Tibial nerve (tissue), 4 donors: Measurements from ENCODE around the gene C19orf73. TPM values are rescaled to one million over a fixed set of nuclear protein-coding genes. Genes with fewer than 3 reads are reported as not detected.

Experiments used
- DNase-seq, 2 donors: peaks; one replicate each; pipeline ENCODE4 v3.0.0-alpha.2; 2019; ENCODE audit warnings: low spot score in 2 of 2
- H3K27ac ChIP-seq, 4 donors: fragments of 200-600 bp; sonication (generic) in 3 of 4; one replicate each; pipeline ENCODE4 v1.5.1; 2017 to 2019; ENCODE audit warnings: mild to moderate bottlenecking in 1 of 4
- H3K27me3 ChIP-seq, 2 donors: fragments of 200-600 bp; sonication (generic) in 1 of 2; one replicate each; pipeline versions ENCODE4 v1.5.1 to v1.6.0; 2017 to 2019
- H3K36me3 ChIP-seq, 3 donors: fragments of 200-600 bp; sonication (generic); one replicate each; pipeline ENCODE4 v1.5.1; 2018 to 2019
- H3K4me1 ChIP-seq, 4 donors: fragments of 200-600 bp; sonication (generic) in 3 of 4; one replicate each; pipeline ENCODE4 v1.5.1; 2017 to 2019
- H3K4me3 ChIP-seq, 4 donors: fragments of 200-600 bp; sonication (generic) in 3 of 4; one replicate each; pipeline ENCODE4 v1.5.1; 2017 to 2019; ENCODE audit warnings: mild to moderate bottlenecking in 1 of 4, moderate library complexity in 1 of 4
- H3K9me3 ChIP-seq, 4 donors: fragments of 200-600 bp; sonication (generic) in 3 of 4; one replicate each; pipeline ENCODE4 v1.5.1; 2017 to 2019
- EP300 ChIP-seq, 2 donors: sonication (generic); formaldehyde crosslinking; IDR thresholded peaks; one replicate each; pipeline ENCODE4 v1.6.1; 2017; ENCODE audit warnings: antibody characterized with exemption in 2 of 2, mild to moderate bottlenecking in 1 of 2
- POLR2A ChIP-seq, 2 donors: fragments of 450-650 bp; IDR thresholded peaks; one replicate each; pipeline ENCODE4 v1.6.1; 2017; ENCODE audit warnings: antibody characterized with exemption in 2 of 2, mild to moderate bottlenecking in 2 of 2, moderate library complexity in 2 of 2
- WGBS, 2 donors: methylation state at CpG; one replicate each; pipeline ENCODE4 v1.1.5; 2018; 5-methylcytosine and 5-hydroxymethylcytosine counted together
- total RNA-seq, 4 donors: library from RNA; depleted of rRNA; stranded (reverse); fragments of >200 nt; gene quantifications; one replicate each; pipeline ENCODE4 v1.1.0, GENCODE V29; 2016
- TF ChIP-seq, protein P1 (sequence below), 5 experiments: fragments of 200-600 bp in 3 of 5; fragments of 450-650 bp in 2 of 5; sonication (generic) in 3 of 5; IDR thresholded peaks; one replicate each; pipeline ENCODE4 v1.5.1; 2016 to 2019; ENCODE audit warnings: antibody characterized with exemption in 5 of 5, mild to moderate bottlenecking in 3 of 5, moderate library complexity in 2 of 5

The C19orf73 gene
- total RNA-seq, 4 donors from 2014 or later, result 1.0 to 7.8 (median 5.0) TPM; not detected in 1

GRCh38 chr19:49120868-49121267 lies 1.9 kb upstream of the C19orf73 start:
- WGBS, 2 donors, result 89 to 90% methylated on average over 2 of the region's 2 CpGs
- H3K9me3 ChIP-seq, result no peaks in the 10 kb centered on the region
- TF ChIP-seq POLR2A (IDR thresholded peaks at IDR 0.05) (no peak), EP300 (IDR thresholded peaks at IDR 0.05) (no peak)
- TF ChIP-seq, protein P1, sequence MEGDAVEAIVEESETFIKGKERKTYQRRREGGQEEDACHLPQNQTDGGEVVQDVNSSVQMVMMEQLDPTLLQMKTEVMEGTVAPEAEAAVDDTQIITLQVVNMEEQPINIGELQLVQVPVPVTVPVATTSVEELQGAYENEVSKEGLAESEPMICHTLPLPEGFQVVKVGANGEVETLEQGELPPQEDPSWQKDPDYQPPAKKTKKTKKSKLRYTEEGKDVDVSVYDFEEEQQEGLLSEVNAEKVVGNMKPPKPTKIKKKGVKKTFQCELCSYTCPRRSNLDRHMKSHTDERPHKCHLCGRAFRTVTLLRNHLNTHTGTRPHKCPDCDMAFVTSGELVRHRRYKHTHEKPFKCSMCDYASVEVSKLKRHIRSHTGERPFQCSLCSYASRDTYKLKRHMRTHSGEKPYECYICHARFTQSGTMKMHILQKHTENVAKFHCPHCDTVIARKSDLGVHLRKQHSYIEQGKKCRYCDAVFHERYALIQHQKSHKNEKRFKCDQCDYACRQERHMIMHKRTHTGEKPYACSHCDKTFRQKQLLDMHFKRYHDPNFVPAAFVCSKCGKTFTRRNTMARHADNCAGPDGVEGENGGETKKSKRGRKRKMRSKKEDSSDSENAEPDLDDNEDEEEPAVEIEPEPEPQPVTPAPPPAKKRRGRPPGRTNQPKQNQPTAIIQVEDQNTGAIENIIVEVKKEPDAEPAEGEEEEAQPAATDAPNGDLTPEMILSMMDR (IDR thresholded peaks at IDR 0.05), result no peak
- DNase-seq, result no peak
- H3K27me3 ChIP-seq, result peaks cover 0 to 7% of the 10 kb centered on the region in 2 donors
- H3K4me1 ChIP-seq, result peaks cover 0 to 38% (median 21%) of the 10 kb centered on the region in 4 donors
- no peak overlapping the region for H3K4me3 ChIP-seq
- no peak overlapping the region for H3K27ac ChIP-seq
- H3K36me3 ChIP-seq, result peaks cover 0 to 3% (median 0%) of the 10 kb centered on the region in 3 donors

DNA sequence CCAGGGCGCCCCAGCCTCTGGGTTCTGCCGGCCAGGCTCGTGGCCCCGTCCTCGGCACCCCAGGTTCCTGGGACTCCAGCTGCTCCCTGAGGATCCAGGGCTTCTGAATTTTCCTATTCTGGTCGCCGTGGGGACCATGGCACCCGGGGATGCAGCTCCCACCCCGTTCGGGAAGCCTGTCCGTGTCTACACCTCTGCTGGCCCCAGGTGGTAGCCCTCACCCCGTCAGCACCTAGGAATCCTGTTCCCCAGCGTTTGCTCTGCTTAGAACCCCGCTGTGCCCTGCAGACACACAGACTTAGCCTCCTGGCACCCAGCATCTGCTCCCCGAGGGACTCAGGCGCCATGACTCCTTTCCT lies 1.4 kb upstream of the C19orf73 start:
- peaks cover 0 to 40% (median 21%) of the 10 kb centered on the region in 4 donors for H3K4me1 ChIP-seq
- no peak for DNase-seq
- H3K36me3 ChIP-seq, result peaks cover 0 to 3% (median 0%) of the 10 kb centered on the region in 3 donors
- no peak for TF ChIP-seq EP300 (IDR thresholded peaks at IDR 0.05)
- no peak for TF ChIP-seq POLR2A (IDR thresholded peaks at IDR 0.05)
- TF ChIP-seq, protein P1 (IDR thresholded peaks at IDR 0.05), result no peak
- no peaks in the 10 kb centered on the region for H3K9me3 ChIP-seq
- no peak overlapping the region for H3K27ac ChIP-seq
- WGBS, 2 donors, result 15 to 16% methylated on average over 11 to 12 of the region's 16 CpGs
- H3K27me3 ChIP-seq, result peaks cover 0 to 7% of the 10 kb centered on the region in 2 donors
- peak overlapping the region in 3 of 4 donors; percentile 35 to 65 (median 60) for H3K4me3 ChIP-seq

DNA sequence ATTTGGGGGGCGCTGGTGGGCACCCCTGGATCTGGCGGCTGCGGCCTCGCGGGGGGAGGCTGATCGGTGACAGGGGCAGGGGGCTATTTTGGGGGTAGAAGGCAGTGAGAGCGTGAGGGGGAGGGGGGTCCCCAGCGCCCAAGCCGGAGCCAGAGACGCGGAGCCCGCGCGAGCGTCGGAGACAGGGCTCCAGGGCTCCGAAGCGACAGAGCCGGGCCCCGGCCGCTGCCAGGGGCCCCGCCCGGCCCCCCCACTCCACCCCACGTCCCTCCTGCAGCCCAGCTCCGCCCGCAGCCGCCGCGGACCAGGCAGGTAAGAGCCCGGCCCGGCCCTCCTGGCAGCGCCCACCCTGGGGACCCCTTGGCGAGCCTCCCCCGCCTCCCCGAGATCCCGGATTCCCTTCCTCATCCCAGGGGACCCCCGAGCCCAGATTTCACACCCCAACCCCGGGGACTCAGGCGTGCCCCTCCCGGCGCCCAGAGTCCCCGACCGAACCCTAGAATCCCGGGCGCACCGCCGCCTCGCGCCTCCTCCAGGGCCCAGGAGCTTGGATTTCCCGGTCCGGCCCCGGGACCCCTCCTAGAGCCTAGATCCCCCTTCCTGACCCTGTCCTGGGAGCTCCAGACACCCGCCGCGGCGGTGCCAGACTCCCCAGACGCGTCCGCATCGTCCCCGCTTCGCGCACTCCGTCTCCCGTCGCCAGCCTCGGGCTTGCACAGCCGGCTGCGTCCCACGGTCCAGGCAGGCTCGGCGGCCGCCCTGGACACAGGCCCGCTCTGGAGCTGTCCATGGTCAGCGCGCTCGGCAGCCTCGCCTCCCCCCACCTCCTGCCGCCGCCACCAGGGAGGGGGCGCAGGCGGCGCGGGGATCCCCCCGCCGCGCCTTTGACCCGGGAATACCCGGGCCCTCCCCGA lies 725 bp upstream of the C19orf73 start, which contains the start of gene PPFIA3:
TSS of gene PPFIA3 (plus strand) at position 134 of the 914 bp plus-strand sequence. CDS start 8,330 bp downstream, outside the sequence.
- peak within 1 kb of the TSS; percentile 85 to 98 (median 90) for H3K27ac ChIP-seq
- TF ChIP-seq EP300 (IDR thresholded peaks at IDR 0.05) (no peak), POLR2A (IDR thresholded peaks at IDR 0.05) (no peak)
- TF ChIP-seq, protein P1 (IDR thresholded peaks at IDR 0.05), result no peak
- H3K9me3 ChIP-seq, result no peaks in the 10 kb centered on the region
- H3K4me1 ChIP-seq, result peaks cover 0 to 45% (median 21%) of the 10 kb centered on the region in 4 donors
- DNase-seq, result peak; percentile 41 to 42
- WGBS, 2 donors, result 0 to 2% methylated on average over 6 to 60 of the region's 90 CpGs
- H3K4me3 ChIP-seq, result peak within 1 kb of the TSS; percentile 33 to 76 (median 62)
- H3K27me3 ChIP-seq, result peaks cover 0 to 7% of the 10 kb centered on the region in 2 donors
- peaks cover 0 to 3% (median 0%) of the 10 kb centered on the region in 3 donors for H3K36me3 ChIP-seq

- Histone ChIP-seq H3K27ac (peak overlapping the region; percentile 85 to 98 (median 90)), H3K9me3 (no peaks in the 10 kb centered on the region), H3K27me3 (peaks cover 0 to 1% of the 10 kb centered on the region in 2 donors), H3K36me3 (peaks cover 0 to 3% (median 0%) of the 10 kb centered on the region in 3 donors), H3K4me3 (peak overlapping the region; percentile 33 to 76 (median 62)), H3K4me1 (peaks cover 0 to 55% (median 26%) of the 10 kb centered on the region in 4 donors)
- no peak for DNase-seq
- TF ChIP-seq EP300 (IDR thresholded peaks at IDR 0.05) (no peak), POLR2A (IDR thresholded peaks at IDR 0.05) (no peak)
- TF ChIP-seq, protein P1 (IDR thresholded peaks at IDR 0.05), result no peak
- 48 to 53% methylated on average over 21 to 23 of the region's 26 CpGs for WGBS, 2 donors
Measured at GRCh38 chr19:49117677-49118564, 1.0 kb downstream of the C19orf73 start.
